HL-60 (cell line): ENCODE results near the gene MAST3.

ENCODE experiments used
- CTCF ChIP-seq: IDR thresholded peaks from one replicate; pipeline ENCODE4 v1.5.1; 2011; ENCODE audit warnings: low read length, control low read depth, inconsistent platforms; ENCODE audit not compliant: insufficient read depth
- GABPA ChIP-seq: IDR thresholded peaks from 2 replicates; pipeline ENCODE4 v1.6.1; 2012; ENCODE audit warnings: low read depth
- POLR2AphosphoS5 ChIP-seq: IDR thresholded peaks from 2 replicates; pipeline ENCODE4 v1.6.1; 2012; ENCODE audit warnings: low read depth
- REST ChIP-seq: IDR thresholded peaks from 2 replicates; pipeline ENCODE4 v1.6.1; 2012; ENCODE audit warnings: low read depth; ENCODE audit not compliant: insufficient replicate concordance
- SPI1 ChIP-seq: IDR thresholded peaks from 2 replicates; pipeline ENCODE4 v1.6.1; 2012; ENCODE audit warnings: low read depth, mild to moderate bottlenecking, borderline replicate concordance

- TF ChIP-seq CTCF: no peak
- no peak for TF ChIP-seq POLR2AphosphoS5
- no peak for TF ChIP-seq SPI1
- no peak for TF ChIP-seq REST
- TF ChIP-seq GABPA: no peak
Observed at GRCh38 chr19:18100710-18101109, 3.1 kb downstream of the MAST3 start.
